ENCODE measurements around the gene AHNAK2.
"Not testable (repeated sequence)": the region's sequence is repeated elsewhere in the genome, so short reads cannot be mapped to it uniquely, and the experiment has no call there.

The AHNAK2 gene

GRCh38 chr14:104950701-104951100 lies 27.5 kb downstream of the AHNAK2 start:
- not testable (repeated sequence) for FAIRE-seq

GRCh38 chr14:104950021-104950420 lies 28.2 kb downstream of the AHNAK2 start:
- no peak for FAIRE-seq

- FAIRE-seq, result not testable (repeated sequence)
These were observed 28.7 kb downstream of the AHNAK2 start for GRCh38 chr14:104949406-104949955.

- FAIRE-seq, result no peak
These were observed 29.5 kb downstream of the AHNAK2 start for GRCh38 chr14:104948736-104949031.

GRCh38 chr14:104947881-104948735 lies 30.1 kb downstream of the AHNAK2 start:
- FAIRE-seq, result not testable (repeated sequence)

- not testable (repeated sequence) for FAIRE-seq
These were observed 31.0 kb downstream of the AHNAK2 start for GRCh38 chr14:104947201-104947600.

GRCh38 chr14:104945986-104946965 lies 31.9 kb downstream of the AHNAK2 start:
- FAIRE-seq, result not testable (repeated sequence)

GRCh38 chr14:104945266-104945665 lies 32.9 kb downstream of the AHNAK2 start:
- FAIRE-seq, result not testable (repeated sequence)

GRCh38 chr14:104944436-104945205 lies 33.6 kb downstream of the AHNAK2 start:
- FAIRE-seq, result not testable (repeated sequence)

- FAIRE-seq, result not testable (repeated sequence)
These were observed 34.2 kb downstream of the AHNAK2 start for GRCh38 chr14:104944016-104944308.

- FAIRE-seq, result not testable (repeated sequence)
These were observed 34.8 kb downstream of the AHNAK2 start for GRCh38 chr14:104943216-104944015.

GRCh38 chr14:104942586-104942985 lies 35.6 kb downstream of the AHNAK2 start:
- FAIRE-seq, result no peak

GRCh38 chr14:104941508-104942365 lies 36.4 kb downstream of the AHNAK2 start:
- FAIRE-seq, result no peak

GRCh38 chr14:104940526-104941150 lies 37.5 kb downstream of the AHNAK2 start:
- FAIRE-seq, result no peak

GRCh38 chr14:104939666-104940410 lies 38.3 kb downstream of the AHNAK2 start:
- FAIRE-seq, result no peak

GRCh38 chr14:104938960-104939359 lies 39.2 kb downstream of the AHNAK2 start:
- no peak for FAIRE-seq

- FAIRE-seq, result no peak
These were observed 39.7 kb downstream of the AHNAK2 start for GRCh38 chr14:104938436-104938835.

- FAIRE-seq, result no peak
These were observed 40.3 kb downstream of the AHNAK2 start for GRCh38 chr14:104937694-104938365.

GRCh38 chr14:104937161-104937560 lies 41.0 kb downstream of the AHNAK2 start:
- FAIRE-seq, result no peak
